Karpas-422 (cell line): Measurements from ENCODE around the gene CACTIN. TPM values are rescaled to one million over a fixed set of nuclear protein-coding genes. Genes with fewer than 3 reads are reported as not detected.
A peak's percentile ranks its signal among the peaks of the same experiment; 100 is the strongest.
"Not testable (repeated sequence)": the region's sequence is repeated elsewhere in the genome, so short reads cannot be mapped to it uniquely, and the experiment has no call there.

Source experiments
- DNase-seq: peaks from one replicate; pipeline ENCODE4 v3.0.0-alpha.2; 2015
- H2AFZ ChIP-seq: fragments of 200-600 bp; sonication (generic); 2 replicates; pipeline ENCODE4 v1.6.1; 2014; ENCODE audit warnings: antibody characterized with exemption, low read length, mixed read lengths
- H3K27ac ChIP-seq: fragments of 200-600 bp; sonication (generic); 2 replicates; pipeline ENCODE4 v1.5.1; 2014; ENCODE audit warnings: mild to moderate bottlenecking, low read length, moderate library complexity
- H3K27me3 ChIP-seq: fragments of 200-600 bp; sonication (generic); 2 replicates; pipeline ENCODE4 v1.6.1; 2014; ENCODE audit warnings: low read length, mixed read lengths
- H3K36me3 ChIP-seq: fragments of 200-600 bp; sonication (generic); 2 replicates; pipeline ENCODE4 v1.6.1; 2014; ENCODE audit warnings: low read length, mixed read lengths; ENCODE audit not compliant: insufficient read depth
- H3K4me1 ChIP-seq: fragments of 200-600 bp; sonication (generic); 2 replicates; pipeline ENCODE4 v1.6.1; 2014; ENCODE audit warnings: mild to moderate bottlenecking, low read length, mixed read lengths
- H3K4me2 ChIP-seq: fragments of 200-600 bp; sonication (generic); 2 replicates; pipeline ENCODE4 v1.6.1; 2014; ENCODE audit warnings: low read length, low read depth, mild to moderate bottlenecking; ENCODE audit not compliant: poor library complexity, severe bottlenecking
- H3K4me3 ChIP-seq: fragments of 200-600 bp; sonication (generic); 2 replicates; pipeline ENCODE4 v1.5.1; 2014; ENCODE audit warnings: mild to moderate bottlenecking, antibody characterized with exemption, low read length, mixed read lengths
- H3K79me2 ChIP-seq: fragments of 200-600 bp; sonication (generic); 2 replicates; pipeline ENCODE4 v1.6.1; 2014; ENCODE audit warnings: mild to moderate bottlenecking, low read length, mixed read lengths
- H3K9ac ChIP-seq: fragments of 200-600 bp; sonication (generic); 2 replicates; pipeline ENCODE4 v1.6.0; 2014; ENCODE audit warnings: low read length
- H3K9me2 ChIP-seq: fragments of 200-600 bp; sonication (generic), shearing (Covaris generic); replicated peaks from 2 replicates; pipeline ENCODE4 v1.6.0; 2014; ENCODE audit warnings: mild to moderate bottlenecking, low read length, moderate library complexity; ENCODE audit not compliant: insufficient read depth
- H3K9me3 ChIP-seq: fragments of 300-700, 200-600 bp; sonication (generic); 2 replicates; pipeline ENCODE4 v1.6.1; 2014; ENCODE audit warnings: low read length, mixed read lengths
- H4K20me1 ChIP-seq: fragments of 200-600 bp; sonication (generic); 2 replicates; pipeline ENCODE4 v1.6.1; 2014; ENCODE audit warnings: mild to moderate bottlenecking, antibody characterized with exemption, low read length, low read depth; ENCODE audit not compliant: insufficient read depth
- total RNA-seq: library from RNA; depleted of rRNA; stranded (reverse); fragments of >200 nt; shearing (Covaris generic); gene quantifications from 2 replicates; pipeline ENCODE4 v1.2.3, GENCODE V29; 2014; ENCODE audit warnings: low replicate concordance

The CACTIN gene
- total RNA-seq, 1 experiment from 2014 or later = 9.5 TPM

- not testable (repeated sequence) for H3K27ac ChIP-seq, H3K9me3 ChIP-seq, H2AFZ ChIP-seq, H3K4me3 ChIP-seq, H3K9me2 ChIP-seq, H3K36me3 ChIP-seq, H3K9ac ChIP-seq, H3K4me2 ChIP-seq, DNase-seq, H3K27me3 ChIP-seq
- peaks cover 17% of the 10 kb centered on the region; the same call in 1 of the 2 replicates for H4K20me1 ChIP-seq
- peaks cover 26% of the 10 kb centered on the region for H3K79me2 ChIP-seq
- peaks cover 18% of the 10 kb centered on the region for H3K4me1 ChIP-seq
Observed at GRCh38 chr19:3628766-3629165, 2.2 kb upstream of the CACTIN start.

GRCh38 chr19:3627351-3627723 is 747 bp upstream of the CACTIN start:
- Histone ChIP-seq H4K20me1 (peaks cover 17% of the 10 kb centered on the region; the same call in 1 of the 2 replicates), H3K27me3 (no peaks in the 10 kb centered on the region), H3K9me3 (no peaks in the 10 kb centered on the region), H3K9ac (no peak overlapping the region), H3K36me3 (no peaks in the 10 kb centered on the region), H3K4me2 (peak overlapping the region; percentile 6), H3K27ac (no peak overlapping the region), H3K4me1 (peaks cover 18% of the 10 kb centered on the region), H3K4me3 (no peak overlapping the region), H3K79me2 (peaks cover 30% of the 10 kb centered on the region), H2AFZ (no peak overlapping the region), H3K9me2 (no peaks in the 10 kb centered on the region)
- no peak for DNase-seq

GRCh38 chr19:3625996-3626472 is 556 bp downstream of the CACTIN start:
- H3K27ac ChIP-seq = no peak overlapping the region
- peaks cover 17% of the 10 kb centered on the region; the same call in 1 of the 2 replicates for H4K20me1 ChIP-seq
- H3K4me2 ChIP-seq = peak overlapping the region; percentile 87
- H3K27me3 ChIP-seq = no peaks in the 10 kb centered on the region
- no peak overlapping the region for H2AFZ ChIP-seq
- peak; percentile 53 for DNase-seq
- peaks cover 18% of the 10 kb centered on the region for H3K4me1 ChIP-seq
- no peaks in the 10 kb centered on the region for H3K9me3 ChIP-seq
- H3K9me2 ChIP-seq = no peaks in the 10 kb centered on the region
- H3K79me2 ChIP-seq = peaks cover 30% of the 10 kb centered on the region
- peak overlapping the region; percentile 91 for H3K9ac ChIP-seq
- no peaks in the 10 kb centered on the region for H3K36me3 ChIP-seq
- H3K4me3 ChIP-seq = peak overlapping the region; percentile 98

- Histone ChIP-seq H3K79me2 (peaks cover 30% of the 10 kb centered on the region), H4K20me1 (peaks cover 17% of the 10 kb centered on the region; the same call in 1 of the 2 replicates), H3K9ac (no peak overlapping the region), H3K9me2 (no peaks in the 10 kb centered on the region), H2AFZ (no peak overlapping the region), H3K9me3 (no peaks in the 10 kb centered on the region), H3K4me2 (no peak overlapping the region), H3K4me1 (peaks cover 18% of the 10 kb centered on the region), H3K27me3 (no peaks in the 10 kb centered on the region), H3K4me3 (no peak overlapping the region), H3K36me3 (no peaks in the 10 kb centered on the region), H3K27ac (no peak overlapping the region)
- DNase-seq = no peak
Observed at GRCh38 chr19:3623716-3624115, 2.9 kb downstream of the CACTIN start.

- no peak overlapping the region for H3K27ac ChIP-seq
Observed at GRCh38 chr19:3622224-3622623, 4.4 kb downstream of the CACTIN start.

GRCh38 chr19:3621689-3622088 is 4.9 kb downstream of the CACTIN start:
- H3K4me2 ChIP-seq = no peak overlapping the region
- H3K9me2 ChIP-seq = no peaks in the 10 kb centered on the region
- no peaks in the 10 kb centered on the region for H3K36me3 ChIP-seq
- H4K20me1 ChIP-seq = peaks cover 17% of the 10 kb centered on the region; the same call in 1 of the 2 replicates
- no peak overlapping the region for H3K9ac ChIP-seq
- DNase-seq = no peak
- H3K4me1 ChIP-seq = peaks cover 13% of the 10 kb centered on the region
- no peak overlapping the region for H2AFZ ChIP-seq
- H3K27me3 ChIP-seq = no peaks in the 10 kb centered on the region
- H3K27ac ChIP-seq = no peak overlapping the region
- H3K9me3 ChIP-seq = no peaks in the 10 kb centered on the region
- H3K4me3 ChIP-seq = no peak overlapping the region
- peaks cover 30% of the 10 kb centered on the region for H3K79me2 ChIP-seq

More at GRCh38 chr19:3622224-3622623, 4.4 kb downstream of the CACTIN start:
- Histone ChIP-seq H3K9me3 (no peaks in the 10 kb centered on the region), H3K79me2 (peaks cover 30% of the 10 kb centered on the region), H2AFZ (no peak overlapping the region), H4K20me1 (peaks cover 17% of the 10 kb centered on the region; the same call in 1 of the 2 replicates), H3K4me3 (no peak overlapping the region), H3K4me1 (peaks cover 16% of the 10 kb centered on the region), H3K27me3 (no peaks in the 10 kb centered on the region), H3K9me2 (no peaks in the 10 kb centered on the region), H3K4me2 (no peak overlapping the region), H3K9ac (no peak overlapping the region), H3K36me3 (no peaks in the 10 kb centered on the region)
- no peak for DNase-seq

GRCh38 chr19:3620817-3621547 is 5.6 kb downstream of the CACTIN start:
- H3K79me2 ChIP-seq = peaks cover 23% of the 10 kb centered on the region
- H3K4me3 ChIP-seq = no peak overlapping the region
- no peak overlapping the region for H3K27ac ChIP-seq
- no peaks in the 10 kb centered on the region for H3K27me3 ChIP-seq
- no peaks in the 10 kb centered on the region for H3K9me2 ChIP-seq
- no peaks in the 10 kb centered on the region for H3K9me3 ChIP-seq
- H3K4me2 ChIP-seq = no peak overlapping the region
- H3K4me1 ChIP-seq = peaks cover 13% of the 10 kb centered on the region
- no peak overlapping the region for H3K9ac ChIP-seq
- H3K36me3 ChIP-seq = no peaks in the 10 kb centered on the region
- no peak overlapping the region for H2AFZ ChIP-seq
- DNase-seq = no peak
- peaks cover 13% of the 10 kb centered on the region; the same call in 1 of the 2 replicates for H4K20me1 ChIP-seq

- H3K4me1 ChIP-seq = peaks cover 6% of the 10 kb centered on the region
- H3K27me3 ChIP-seq = no peaks in the 10 kb centered on the region
- H4K20me1 ChIP-seq = peaks cover 8% of the 10 kb centered on the region; the same call in 1 of the 2 replicates
- no peak overlapping the region for H3K9ac ChIP-seq
- H3K79me2 ChIP-seq = peaks cover 16% of the 10 kb centered on the region
- H3K9me2 ChIP-seq = no peaks in the 10 kb centered on the region
- DNase-seq = no peak
- H3K4me2 ChIP-seq = no peak overlapping the region
- no peak overlapping the region for H2AFZ ChIP-seq
- no peak overlapping the region for H3K27ac ChIP-seq
- no peak overlapping the region for H3K4me3 ChIP-seq
- H3K36me3 ChIP-seq = no peaks in the 10 kb centered on the region
- no peaks in the 10 kb centered on the region for H3K9me3 ChIP-seq
Observed at GRCh38 chr19:3620145-3620816, 6.3 kb downstream of the CACTIN start.
